OCI-LY1 (cell line): ENCODE data around the gene MELTF.

Source experiments
- H2AFZ ChIP-seq: fragments of 200-600 bp; sonication (generic), shearing (Covaris generic); 2 replicates; pipeline ENCODE4 v1.6.0; 2014; ENCODE audit warnings: antibody characterized with exemption, mild to moderate bottlenecking, low read length
- H3F3A ChIP-seq: fragments of 200-600 bp; sonication (generic), shearing (Covaris generic); 2 replicates; pipeline ENCODE4 v1.6.0; 2014; ENCODE audit warnings: mild to moderate bottlenecking, antibody characterized with exemption, low read length, moderate library complexity; ENCODE audit not compliant: insufficient read depth
- H3K27ac ChIP-seq: fragments of 200-600 bp; sonication (generic); 2 replicates; pipeline ENCODE4 v1.5.1; 2014; ENCODE audit warnings: low read length, mixed run types, mild to moderate bottlenecking, low read depth; ENCODE audit not compliant: poor library complexity, severe bottlenecking
- H3K27me3 ChIP-seq: fragments of 200-600 bp; sonication (generic); 2 replicates; pipeline ENCODE4 v1.6.0; 2014; ENCODE audit warnings: antibody characterized with exemption, mild to moderate bottlenecking, low read length, moderate library complexity; ENCODE audit not compliant: insufficient read depth
- H3K36me3 ChIP-seq: fragments of 200-600 bp; sonication (generic); 2 replicates; pipeline ENCODE4 v1.6.1; 2014; ENCODE audit warnings: mild to moderate bottlenecking, antibody characterized with exemption, low read length, moderate library complexity, mixed read lengths; ENCODE audit not compliant: insufficient read depth
- H3K4me1 ChIP-seq: fragments of 200-600 bp; sonication (generic); 2 replicates; pipeline ENCODE4 v1.5.1; 2014; ENCODE audit warnings: mild to moderate bottlenecking, low read length, moderate library complexity; ENCODE audit not compliant: insufficient read depth, severe bottlenecking
- H3K4me2 ChIP-seq: fragments of 200-600 bp; sonication (generic), shearing (Covaris generic); 2 replicates; pipeline ENCODE4 v1.6.1; 2014; ENCODE audit warnings: low read length
- H3K4me3 ChIP-seq: fragments of 200-600 bp; sonication (generic); 2 replicates; pipeline ENCODE4 v1.5.1; 2014; ENCODE audit warnings: low read length, low read depth, mild to moderate bottlenecking, mixed read lengths; ENCODE audit not compliant: poor library complexity, severe bottlenecking
- H3K79me2 ChIP-seq: fragments of 200-600 bp; shearing (Covaris generic); 2 replicates; pipeline ENCODE4 v1.6.1; 2016; ENCODE audit warnings: mixed run types, low read length, mixed read lengths; ENCODE audit not compliant: insufficient read depth
- H3K9ac ChIP-seq: fragments of 200-600 bp; sonication (generic), shearing (Covaris generic); 2 replicates; pipeline ENCODE4 v1.6.1; 2014; ENCODE audit warnings: mild to moderate bottlenecking, low read length, mixed read lengths
- H3K9me2 ChIP-seq: fragments of 200-600 bp; sonication (generic), shearing (Covaris generic); 2 replicates; pipeline ENCODE4 v1.6.1; 2014; ENCODE audit warnings: low read depth, mild to moderate bottlenecking, low read length, mixed read lengths
- H3K9me3 ChIP-seq: fragments of 200-600 bp; shearing (Covaris generic); 2 replicates; pipeline ENCODE4 v1.6.1; 2014; ENCODE audit warnings: low read length, mixed read lengths
- H4K20me1 ChIP-seq: fragments of 200-600 bp; sonication (generic), shearing (Covaris generic); 2 replicates; pipeline ENCODE4 v1.6.0; 2016; ENCODE audit warnings: mild to moderate bottlenecking, low read length; ENCODE audit not compliant: insufficient read depth
- CTCF ChIP-seq: fragments of 200-600 bp; sonication (generic), shearing (Covaris generic); IDR thresholded peaks from 2 replicates; pipeline ENCODE4 v1.5.1; 2017; ENCODE audit warnings: mild to moderate bottlenecking, antibody characterized with exemption, low read length, moderate library complexity, mixed read lengths
- EZH2 ChIP-seq: fragments of 200-600 bp; sonication (generic), shearing (Covaris generic); IDR thresholded peaks from 2 replicates; pipeline ENCODE4 v1.8.0; 2017; ENCODE audit warnings: borderline replicate concordance, mixed run types, mild to moderate bottlenecking, antibody characterized with exemption, low read length, moderate library complexity, mixed read lengths

MELTF gene

GRCh38 chr3:196996454-196997265, 33.0 kb downstream of the MELTF start:
- Histone ChIP-seq H3K4me1 (peaks cover 4% of the 10 kb centered on the region), H3F3A (no peaks in the 10 kb centered on the region), H3K36me3 (no peaks in the 10 kb centered on the region; the same call in 1 of the 2 replicates), H3K4me2 (no peak overlapping the region), H3K9me2 (no peaks in the 10 kb centered on the region), H3K9ac (no peak overlapping the region), H3K79me2 (no peaks in the 10 kb centered on the region), H2AFZ (no peak overlapping the region), H3K27me3 (no peaks in the 10 kb centered on the region), H3K4me3 (no peak overlapping the region), H3K27ac (no peak overlapping the region), H3K9me3 (no peaks in the 10 kb centered on the region), H4K20me1 (no peaks in the 10 kb centered on the region)
- no peak for TF ChIP-seq CTCF
- no peak for TF ChIP-seq EZH2

- H3K4me1 ChIP-seq: no peaks in the 10 kb centered on the region
- H3K9me2 ChIP-seq: no peaks in the 10 kb centered on the region
- no peak overlapping the region for H3K9ac ChIP-seq
- no peaks in the 10 kb centered on the region for H4K20me1 ChIP-seq
- H2AFZ ChIP-seq: no peak overlapping the region
- H3K36me3 ChIP-seq: no peaks in the 10 kb centered on the region; the same call in 1 of the 2 replicates
- H3F3A ChIP-seq: no peaks in the 10 kb centered on the region
- H3K79me2 ChIP-seq: no peaks in the 10 kb centered on the region
- no peaks in the 10 kb centered on the region for H3K27me3 ChIP-seq
- H3K4me3 ChIP-seq: no peak overlapping the region
- H3K27ac ChIP-seq: no peak overlapping the region
- H3K4me2 ChIP-seq: no peak overlapping the region
- no peaks in the 10 kb centered on the region for H3K9me3 ChIP-seq
- TF ChIP-seq CTCF (no peak), EZH2 (no peak)
Observed at GRCh38 chr3:196995646-196996355, 33.8 kb downstream of the MELTF start.

- Histone ChIP-seq H3K27me3 (peaks cover 2% of the 10 kb centered on the region; the same call in 1 of the 2 replicates), H3K79me2 (no peaks in the 10 kb centered on the region), H3K27ac (no peak overlapping the region), H3K4me1 (no peaks in the 10 kb centered on the region), H2AFZ (no peak overlapping the region), H3K4me3 (no peak overlapping the region), H4K20me1 (no peaks in the 10 kb centered on the region), H3K4me2 (no peak overlapping the region), H3K9ac (no peak overlapping the region), H3K36me3 (no peaks in the 10 kb centered on the region; the same call in 1 of the 2 replicates), H3F3A (no peaks in the 10 kb centered on the region), H3K9me3 (no peaks in the 10 kb centered on the region), H3K9me2 (no peaks in the 10 kb centered on the region)
- TF ChIP-seq EZH2 (no peak), CTCF (no peak)
Observed at GRCh38 chr3:196995027-196995426, 34.6 kb downstream of the MELTF start.
